HEK293 (cell line): ENCODE measurements around the gene NHS.

Experiments
- CTCF ChIA-PET: fragments of 350-600 bp; formaldehyde crosslinking; extraction: SDS; loops from one replicate; lab custom pipeline; 2021; ENCODE audit warnings: antibody characterized with exemption; lab: Yijun Ruan, JAX
- POLR2A ChIA-PET: fragments of 300-600 bp; formaldehyde crosslinking; extraction: SDS; loops from one replicate; lab custom pipeline; 2020; ENCODE audit warnings: antibody characterized with exemption, inconsistent platforms; lab: Yijun Ruan, JAX
- H3K27ac ChIP-seq: fragments of 200-500 bp; sonication (Bioruptor generic); 2 replicates; pipeline ENCODE4 v1.5.1; 2014; ENCODE audit warnings: low read depth, low read length, control low read depth, inconsistent platforms; ENCODE audit errors: extremely low read depth
- H3K36me3 ChIP-seq, 2 experiments: fragments of 200-500 bp in 1 of 2; sonication (Bioruptor generic) in 1 of 2; 1 replicate in 1 of 2; 2 replicates in 1 of 2; pipeline ENCODE4 v1.5.1; 2014 to 2017; ENCODE audit warnings: inconsistent platforms in 2 of 2, low read length in 2 of 2; ENCODE audit not compliant: control insufficient read depth in 2 of 2, insufficient read depth in 1 of 2
- H3K4me1 ChIP-seq: fragments of 200-500 bp; sonication (Bioruptor generic); 2 replicates; pipeline ENCODE4 v1.5.1; 2014; ENCODE audit warnings: mild to moderate bottlenecking, low read length, inconsistent platforms; ENCODE audit not compliant: control insufficient read depth, insufficient read depth
- H3K4me3 ChIP-seq: 2 replicates; pipeline ENCODE4 v1.5.1; 2011; ENCODE audit warnings: low read depth, mild to moderate bottlenecking, control low read depth, low read length, moderate library complexity
- H3K9me3 ChIP-seq: fragments of 200-500 bp; sonication (Bioruptor generic); 2 replicates; pipeline ENCODE4 v1.5.1; 2014; ENCODE audit warnings: low read depth, low read length, inconsistent platforms; ENCODE audit not compliant: control insufficient read depth, insufficient read depth
- BCL6B ChIP-seq: fragments of 450-650 bp; formaldehyde crosslinking; IDR thresholded peaks from 2 replicates; pipeline ENCODE4 v1.5.1; 2017; ENCODE audit warnings: missing biosample characterization, missing genetic modification characterization
- GFI1B ChIP-seq: fragments of 450-650 bp; formaldehyde crosslinking; IDR thresholded peaks from 2 replicates; pipeline ENCODE4 v1.5.1; 2016; ENCODE audit warnings: missing biosample characterization, missing genetic modification characterization
- WT1 ChIP-seq: fragments of 450-650 bp; formaldehyde crosslinking; IDR thresholded peaks from 2 replicates; pipeline ENCODE4 v1.5.1; 2016; ENCODE audit warnings: missing biosample characterization, missing genetic modification characterization
- ZBTB1 ChIP-seq: fragments of 450-650 bp; formaldehyde crosslinking; IDR thresholded peaks from 2 replicates; pipeline ENCODE4 v1.5.1; 2016; ENCODE audit warnings: missing biosample characterization, missing genetic modification characterization
- ZBTB48 ChIP-seq: fragments of 450-650 bp; formaldehyde crosslinking; IDR thresholded peaks from 2 replicates; pipeline ENCODE4 v1.5.1; 2016; ENCODE audit warnings: missing biosample characterization, missing genetic modification characterization
- ZBTB7A ChIP-seq: fragments of 450-650 bp; formaldehyde crosslinking; IDR thresholded peaks from 2 replicates; pipeline ENCODE4 v1.5.1; 2016; ENCODE audit warnings: low read depth, missing biosample characterization, missing genetic modification characterization
- ZNF16 ChIP-seq: fragments of 450-650 bp; formaldehyde crosslinking; IDR thresholded peaks from 2 replicates; pipeline ENCODE4 v1.5.1; 2016; ENCODE audit warnings: low read depth, missing biosample characterization, missing genetic modification characterization
- ZNF175 ChIP-seq: fragments of 450-650 bp; formaldehyde crosslinking; IDR thresholded peaks from 2 replicates; pipeline ENCODE4 v1.5.1; 2016; ENCODE audit warnings: missing biosample characterization, missing genetic modification characterization
- ZNF221 ChIP-seq: fragments of 450-650 bp; formaldehyde crosslinking; IDR thresholded peaks from 2 replicates; pipeline ENCODE4 v1.5.1; 2017; ENCODE audit warnings: missing biosample characterization, missing genetic modification characterization, borderline replicate concordance
- ZNF280C ChIP-seq: fragments of 450-650 bp; formaldehyde crosslinking; IDR thresholded peaks from 2 replicates; pipeline ENCODE4 v1.5.1; 2016; ENCODE audit warnings: missing biosample characterization, missing genetic modification characterization
- ZNF280D ChIP-seq: fragments of 450-650 bp; formaldehyde crosslinking; IDR thresholded peaks from 2 replicates; pipeline ENCODE4 v1.5.1; 2016; ENCODE audit warnings: missing biosample characterization, missing genetic modification characterization
- ZNF394 ChIP-seq: fragments of 450-650 bp; formaldehyde crosslinking; IDR thresholded peaks from 2 replicates; pipeline ENCODE4 v1.5.1; 2016; ENCODE audit warnings: missing biosample characterization, missing genetic modification characterization, mild to moderate bottlenecking, moderate library complexity, borderline replicate concordance
- ZNF596 ChIP-seq: fragments of 450-650 bp; IDR thresholded peaks from 2 replicates; pipeline ENCODE4 v1.5.0; 2018; ENCODE audit warnings: missing biosample characterization, mild to moderate bottlenecking, missing genetic modification characterization, moderate library complexity
- ZNF645 ChIP-seq: fragments of 450-650 bp; formaldehyde crosslinking; IDR thresholded peaks from 2 replicates; pipeline ENCODE4; 2016; ENCODE audit warnings: missing biosample characterization, missing genetic modification characterization
- ZNF664 ChIP-seq: fragments of 450-650 bp; formaldehyde crosslinking; IDR thresholded peaks from 2 replicates; pipeline ENCODE4 v1.5.1; 2016; ENCODE audit warnings: missing biosample characterization, missing genetic modification characterization
- ZNF692 ChIP-seq: fragments of 450-650 bp; formaldehyde crosslinking; IDR thresholded peaks from 2 replicates; pipeline ENCODE4 v1.5.1; 2016; ENCODE audit warnings: missing biosample characterization, missing genetic modification characterization
- ZNF704 ChIP-seq: fragments of 450-650 bp; formaldehyde crosslinking; IDR thresholded peaks from 2 replicates; pipeline ENCODE4 v1.5.1; 2016; ENCODE audit warnings: missing biosample characterization, missing genetic modification characterization
- ZNF777 ChIP-seq: fragments of 450-650 bp; formaldehyde crosslinking; IDR thresholded peaks from 2 replicates; pipeline ENCODE4 v1.5.1; 2017; ENCODE audit warnings: missing biosample characterization, missing genetic modification characterization, borderline replicate concordance
- ZNF837 ChIP-seq: fragments of 450-650 bp; formaldehyde crosslinking; IDR thresholded peaks from 2 replicates; pipeline ENCODE4 v1.5.1; 2016; ENCODE audit warnings: missing biosample characterization, missing genetic modification characterization
- ZSCAN18 ChIP-seq: fragments of 450-650 bp; formaldehyde crosslinking; IDR thresholded peaks from 2 replicates; pipeline ENCODE4 v1.5.1; 2016; ENCODE audit warnings: missing biosample characterization, missing genetic modification characterization

The NHS gene

GRCh38 chrX:17377091-17377717 is 2.2 kb downstream of the NHS start (continued):
- TF ChIP-seq ZNF175 (tag by site-specific recombination) (no peak), ZNF394 (tag by site-specific recombination) (no peak)

GRCh38 chrX:17377795-17378194 is 2.8 kb downstream of the NHS start:
- Histone ChIP-seq H3K36me3 (no peaks in the 10 kb centered on the region), H3K9me3 (0 out of 2 replicates have a peak, but pooled peaks cover 2% of the 10 kb centered on the region), H3K4me1 (no peaks in the 10 kb centered on the region), H3K4me3 (peak overlapping the region; percentile 60; the same call in 1 of the 2 replicates), H3K27ac (no peak overlapping the region)
- TF ChIP-seq GFI1B (tag by site-specific recombination), result no peak
- no peak for TF ChIP-seq ZNF596 (tag by site-specific recombination)
- 0 out of 2 replicates have a peak, but pooled peaks have one; percentile 10 for TF ChIP-seq ZNF692 (tag by site-specific recombination)
- TF ChIP-seq ZNF645 (tag by site-specific recombination), result no peak
- no peak for TF ChIP-seq ZNF16 (tag by site-specific recombination)
- TF ChIP-seq ZBTB7A (tag by site-specific recombination), result no peak
- TF ChIP-seq ZNF704, result no peak
- no peak for TF ChIP-seq ZBTB48
- TF ChIP-seq ZNF280C, result no peak
- ChIA-PET CTCF (interaction anchor here (0.7 kb wide), 1 partner anchor 124 kb away, joined by 4 read pairs; no protein-coding TSS in a partner anchor), POLR2A (no interaction called here)

GRCh38 chrX:17380221-17380620 is 5.2 kb downstream of the NHS start:
- POLR2A ChIA-PET, result interaction anchor here (0.5 kb wide), 1 partner anchor 86 kb away, joined by 4 read pairs; no protein-coding TSS in a partner anchor
- Histone ChIP-seq H3K4me1 (no peaks in the 10 kb centered on the region), H3K4me3 (no peak overlapping the region), H3K9me3 (0 out of 2 replicates have a peak, but pooled peaks cover 2% of the 10 kb centered on the region), H3K27ac (no peak overlapping the region), H3K36me3 (no peaks in the 10 kb centered on the region)
- CTCF ChIA-PET, result no interaction called here
- TF ChIP-seq ZSCAN18 (tag by site-specific recombination) (no peak), WT1 (tag by site-specific recombination) (no peak), ZNF777 (tag by site-specific recombination) (no peak), ZBTB1 (tag by site-specific recombination) (no peak), ZNF664 (tag by site-specific recombination) (no peak), ZNF837 (no peak), BCL6B (tag by site-specific recombination) (no peak), ZNF221 (tag by site-specific recombination) (no peak), ZNF280D (tag by site-specific recombination) (no peak)
